Transverse colon (tissue), 4 donors: ENCODE measurements around the gene PTPRN2. TPM values are rescaled to one million over a fixed set of nuclear protein-coding genes. Genes with fewer than 3 reads are reported as not detected.

Source experiments
- DNase-seq: peaks from one replicate; pipeline ENCODE4 v3.0.0-alpha.2; 2019
- H3K27ac ChIP-seq, 4 donors: fragments of 200-600 bp; sonication (generic); 2 replicates each; pipeline ENCODE4 v1.5.1; 2016 to 2018; ENCODE audit warnings: inconsistent platforms in 4 of 4
- H3K27me3 ChIP-seq: fragments of 200-600 bp; sonication (generic); 2 replicates; pipeline ENCODE4 v1.5.1; 2017; ENCODE audit warnings: inconsistent platforms
- H3K36me3 ChIP-seq, 4 donors: fragments of 200-600 bp; sonication (generic); 2 replicates each; pipeline ENCODE4 v1.5.1; 2017 to 2019; ENCODE audit warnings: inconsistent platforms in 4 of 4
- H3K4me1 ChIP-seq, 4 donors: fragments of 200-600 bp; sonication (generic); 2 replicates each; pipeline ENCODE4 v1.5.1; 2017 to 2020; ENCODE audit warnings: inconsistent platforms in 4 of 4
- H3K4me3 ChIP-seq, 4 donors: fragments of 200-600 bp; sonication (generic); 1 replicate in 1 of 4; 2 replicates in 3 of 4; pipeline versions ENCODE4 v1.5.1 to v1.6.1; 2017 to 2019; ENCODE audit warnings: inconsistent platforms in 4 of 4
- H3K9me3 ChIP-seq, 2 donors: fragments of 200-600 bp; sonication (generic); 2 replicates each; pipeline ENCODE4 v1.5.1; 2017 to 2019; ENCODE audit warnings: inconsistent platforms in 2 of 2
- EP300 ChIP-seq: sonication (generic); formaldehyde crosslinking; IDR thresholded peaks from one replicate; pipeline ENCODE4 v1.6.1; 2017; ENCODE audit warnings: antibody characterized with exemption, low read depth
- POLR2A ChIP-seq: fragments of 450-650 bp; IDR thresholded peaks from one replicate; pipeline ENCODE4 v1.6.1; 2016; ENCODE audit warnings: antibody characterized with exemption, mild to moderate bottlenecking, moderate library complexity
- POLR2AphosphoS5 ChIP-seq, 3 donors: sonication (generic); formaldehyde crosslinking; IDR thresholded peaks; one replicate each; pipeline ENCODE4 v1.6.1; 2016; ENCODE audit warnings: antibody characterized with exemption in 3 of 3
- WGBS, 2 donors: methylation state at CpG; one replicate each; pipeline ENCODE4 v1.1.5; 2018; ENCODE audit warnings: low coverage in 1 of 2; 5-methylcytosine and 5-hydroxymethylcytosine counted together
- in situ Hi-C, 4 donors: fragments of 200-750 bp; cut with MboI; loops; one replicate each; pipeline versions ENCODE4 v1.15.0 to v1.15.1; 2017; ENCODE audit warnings: low sequenced_read_pairs in 3 of 4, low pct_ligation_motif_present in 1 of 4, low pct_unique_long_range_greater_than_20kb in 1 of 4
- intact Hi-C: fragments of 100-400 bp; cut with DNase I; formaldehyde crosslinking; loops from one replicate; pipeline ENCODE4 v1.15.1; 2023; ENCODE audit warnings: low total_unique reads
- total RNA-seq, 4 donors: library from RNA; depleted of rRNA; stranded (reverse); fragments of >200 nt; gene quantifications; one replicate each; pipeline ENCODE4 v1.1.0, GENCODE V29; 2016
- TF ChIP-seq, protein P1 (sequence below), 5 experiments: fragments of 200-600 bp in 3 of 5; fragments of 450-650 bp in 2 of 5; sonication (generic) in 3 of 5; IDR thresholded peaks; 1 replicate in 2 of 5; 2 replicates in 3 of 5; pipeline ENCODE4 v1.5.1; 2016 to 2017; ENCODE audit warnings: antibody characterized with exemption in 5 of 5, inconsistent platforms in 3 of 5, mild to moderate bottlenecking in 2 of 5, moderate library complexity in 1 of 5

PTPRN2 gene
- total RNA-seq, 4 donors from 2014 or later: 15.4 to 31.1 (median 21.8) TPM

DNA sequence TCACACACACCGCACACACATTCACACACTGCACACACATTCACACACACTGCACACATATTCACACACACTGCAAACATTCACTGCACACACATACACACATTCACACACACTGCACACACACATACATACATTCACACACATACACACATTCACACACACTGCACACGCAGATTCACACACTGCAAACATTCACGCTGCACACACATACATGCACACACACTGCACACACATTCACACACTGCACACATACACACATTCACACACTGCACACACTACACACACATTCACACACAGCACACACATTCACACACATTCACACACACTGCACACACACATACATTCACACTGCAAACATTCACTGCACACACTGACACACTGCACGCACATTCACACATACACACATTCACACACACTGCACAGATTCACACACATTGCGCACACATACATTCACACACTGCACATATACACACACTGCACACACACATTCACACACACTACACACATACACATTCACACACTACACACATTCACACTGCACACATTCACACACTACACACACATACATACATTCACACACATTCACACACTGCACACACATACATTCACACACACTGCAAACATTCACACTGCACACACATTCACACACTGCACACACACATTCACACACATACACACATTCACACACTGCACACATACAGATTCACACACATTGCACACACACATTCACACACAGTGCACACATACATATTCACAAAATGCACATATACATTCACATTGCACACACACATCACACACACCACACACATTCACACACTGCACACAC is 325.1 kb downstream of the PTPRN2 start:
- Histone ChIP-seq H3K4me3 (no peak overlapping the region), H3K9me3 (no peaks in the 10 kb centered on the region), H3K27me3 (no peaks in the 10 kb centered on the region), H3K4me1 (peaks cover 0 to 28% (median 17%) of the 10 kb centered on the region in 4 donors), H3K36me3 (no peaks in the 10 kb centered on the region), H3K27ac (no peak overlapping the region)
- 85 to 87% methylated on average over 2 to 5 of the region's 5 CpGs for WGBS, 2 donors
- intact Hi-C loops: no loop called here
- no peak for TF ChIP-seq POLR2A
- TF ChIP-seq, protein P1, sequence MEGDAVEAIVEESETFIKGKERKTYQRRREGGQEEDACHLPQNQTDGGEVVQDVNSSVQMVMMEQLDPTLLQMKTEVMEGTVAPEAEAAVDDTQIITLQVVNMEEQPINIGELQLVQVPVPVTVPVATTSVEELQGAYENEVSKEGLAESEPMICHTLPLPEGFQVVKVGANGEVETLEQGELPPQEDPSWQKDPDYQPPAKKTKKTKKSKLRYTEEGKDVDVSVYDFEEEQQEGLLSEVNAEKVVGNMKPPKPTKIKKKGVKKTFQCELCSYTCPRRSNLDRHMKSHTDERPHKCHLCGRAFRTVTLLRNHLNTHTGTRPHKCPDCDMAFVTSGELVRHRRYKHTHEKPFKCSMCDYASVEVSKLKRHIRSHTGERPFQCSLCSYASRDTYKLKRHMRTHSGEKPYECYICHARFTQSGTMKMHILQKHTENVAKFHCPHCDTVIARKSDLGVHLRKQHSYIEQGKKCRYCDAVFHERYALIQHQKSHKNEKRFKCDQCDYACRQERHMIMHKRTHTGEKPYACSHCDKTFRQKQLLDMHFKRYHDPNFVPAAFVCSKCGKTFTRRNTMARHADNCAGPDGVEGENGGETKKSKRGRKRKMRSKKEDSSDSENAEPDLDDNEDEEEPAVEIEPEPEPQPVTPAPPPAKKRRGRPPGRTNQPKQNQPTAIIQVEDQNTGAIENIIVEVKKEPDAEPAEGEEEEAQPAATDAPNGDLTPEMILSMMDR (IDR thresholded peaks at IDR 0.05): no peak
- TF ChIP-seq POLR2AphosphoS5 (IDR thresholded peaks at IDR 0.05): no peak
- no peak for TF ChIP-seq EP300
- DNase-seq: no peak
- in situ Hi-C loops: no loop called here

DNA sequence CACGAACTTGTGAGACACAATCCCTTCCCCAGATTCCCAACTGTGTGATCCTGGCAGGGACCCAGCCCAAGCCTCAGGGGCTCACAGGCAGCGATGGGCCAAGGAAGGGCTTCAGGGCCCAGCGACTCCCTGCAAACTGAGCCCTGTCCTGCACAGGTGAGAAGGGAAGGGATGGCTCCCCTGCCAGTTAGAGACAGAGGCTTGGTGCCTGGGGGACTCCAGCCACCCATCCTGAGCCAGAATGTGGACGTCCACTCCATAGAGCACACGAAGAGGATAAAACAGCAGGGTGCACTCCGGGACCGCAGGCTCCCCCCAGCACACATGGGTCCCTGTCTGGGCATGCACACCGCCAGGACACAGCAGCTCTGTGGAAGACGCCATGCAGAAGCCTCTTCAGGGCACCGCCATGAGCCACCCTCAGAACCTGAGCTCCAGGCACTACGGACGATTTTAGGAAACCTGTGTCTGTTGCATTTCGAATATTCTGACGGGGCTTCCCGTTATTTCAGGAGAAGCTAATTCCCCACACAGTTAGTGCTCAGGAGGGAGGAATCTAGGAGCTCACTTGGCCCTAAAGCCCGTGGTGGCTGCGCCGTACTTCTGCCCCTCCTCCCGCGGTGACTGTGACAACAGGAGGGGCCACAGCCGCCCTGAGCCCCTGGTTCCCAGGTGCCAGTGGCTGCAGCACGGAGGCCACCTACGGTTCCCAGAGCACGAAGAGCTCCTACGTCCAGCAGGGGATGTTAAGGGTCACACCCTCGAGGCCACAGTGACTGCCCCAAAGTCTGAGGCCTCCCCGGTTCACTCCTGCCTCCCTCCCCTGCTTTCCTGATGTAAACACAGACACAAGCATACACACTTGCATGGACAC is 326.0 kb downstream of the PTPRN2 start:
- no peak for TF ChIP-seq POLR2A
- TF ChIP-seq, protein P1 (IDR thresholded peaks at IDR 0.05): no peak
- no peak for TF ChIP-seq EP300
- no peak for TF ChIP-seq POLR2AphosphoS5 (IDR thresholded peaks at IDR 0.05)

DNA sequence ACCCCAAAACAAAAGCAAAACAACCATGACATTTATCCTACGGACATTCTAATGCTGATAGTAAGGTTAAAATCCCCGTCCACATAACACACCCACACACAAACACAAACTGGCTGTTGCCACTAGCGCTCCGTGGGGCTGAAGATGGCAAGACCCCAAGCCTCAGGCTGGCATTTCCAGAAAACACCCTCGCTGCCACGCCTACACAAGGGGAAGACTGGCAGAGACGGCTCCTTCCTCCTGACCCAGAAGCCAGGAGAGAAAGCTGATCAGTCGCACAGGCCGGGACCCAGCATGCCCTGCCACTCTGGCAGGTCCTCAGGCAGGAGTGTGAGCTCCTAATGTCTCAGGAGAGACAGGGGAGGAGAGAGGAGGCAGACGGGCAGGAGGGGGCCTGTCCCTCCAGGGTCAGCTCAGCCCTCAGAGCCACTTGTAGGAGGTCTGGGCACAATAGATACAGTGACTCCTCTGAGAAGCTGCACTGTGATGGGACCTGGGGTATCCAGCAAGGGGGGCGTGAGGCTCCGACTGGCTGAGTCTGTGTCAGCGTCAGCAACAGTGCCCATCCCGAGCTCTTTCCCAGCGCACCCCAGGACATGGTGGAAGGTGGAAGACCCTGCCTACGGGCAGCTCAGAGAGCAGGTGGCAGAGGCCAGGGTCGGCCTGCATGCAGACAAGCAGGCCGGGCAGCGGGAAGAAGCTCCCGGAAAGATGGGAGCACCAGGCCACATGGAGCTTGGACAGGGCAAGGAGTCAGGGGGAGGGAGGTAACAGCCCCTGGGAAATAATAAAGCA is 326.9 kb downstream of the PTPRN2 start:
- Histone ChIP-seq H3K9me3 (no peaks in the 10 kb centered on the region), H3K36me3 (no peaks in the 10 kb centered on the region), H3K4me1 (peaks cover 0 to 16% (median 11%) of the 10 kb centered on the region in 4 donors), H3K27me3 (no peaks in the 10 kb centered on the region), H3K27ac (no peak overlapping the region), H3K4me3 (no peak overlapping the region)
- WGBS, 2 donors: 65 to 76% methylated on average over 3 to 20 of the region's 20 CpGs
- TF ChIP-seq POLR2AphosphoS5 (IDR thresholded peaks at IDR 0.05) (no peak), EP300 (no peak)
- TF ChIP-seq, protein P1 (IDR thresholded peaks at IDR 0.05): no peak
- intact Hi-C loops: no loop called here
- no peak for DNase-seq
- in situ Hi-C loops: no loop called here

More for the DNA sequence above, 326.0 kb downstream of the PTPRN2 start:
- in situ Hi-C loops: no loop called here
- H3K4me1 ChIP-seq: peaks cover 0 to 19% (median 12%) of the 10 kb centered on the region in 4 donors
- no peaks in the 10 kb centered on the region for H3K9me3 ChIP-seq
- no peak overlapping the region for H3K4me3 ChIP-seq
- no peak for DNase-seq
- 84 to 88% methylated on average over 6 to 25 of the region's 27 CpGs for WGBS, 2 donors
- intact Hi-C loops: no loop called here
- no peak overlapping the region for H3K27ac ChIP-seq
- H3K27me3 ChIP-seq: no peaks in the 10 kb centered on the region
- H3K36me3 ChIP-seq: no peaks in the 10 kb centered on the region
